HG03565 (cell line): ENCODE results near the gene MACROD2.

Source experiments
- ATAC-seq: cut with Tn5 transposase; IDR thresholded peaks from one replicate; pipeline ENCODE4 v1.9.1; 2021; ENCODE audit warnings: mild to moderate bottlenecking, moderate library complexity; ENCODE audit not compliant: unreplicated experiment

The MACROD2 gene

GRCh38 chr20:14510341-14510740 is 515.0 kb downstream of the MACROD2 start:
- ATAC-seq, result no peak

- no peak for ATAC-seq
These were observed 517.5 kb downstream of the MACROD2 start for GRCh38 chr20:14512839-14513238.

GRCh38 chr20:14518648-14519047 is 523.3 kb downstream of the MACROD2 start:
- ATAC-seq, result no peak

GRCh38 chr20:14521016-14521415 is 525.7 kb downstream of the MACROD2 start:
- no peak for ATAC-seq

- no peak for ATAC-seq
These were observed 526.1 kb downstream of the MACROD2 start for GRCh38 chr20:14521436-14521835.

- no peak for ATAC-seq
These were observed 527.3 kb downstream of the MACROD2 start for GRCh38 chr20:14522595-14522994.

GRCh38 chr20:14523090-14523489 is 527.8 kb downstream of the MACROD2 start:
- ATAC-seq, result no peak

GRCh38 chr20:14525426-14525825 is 530.1 kb downstream of the MACROD2 start:
- no peak for ATAC-seq

GRCh38 chr20:14526891-14527290 is 531.6 kb downstream of the MACROD2 start:
- no peak for ATAC-seq

GRCh38 chr20:14531786-14532185 is 536.5 kb downstream of the MACROD2 start:
- no peak for ATAC-seq

- ATAC-seq, result no peak
These were observed 541.4 kb downstream of the MACROD2 start for GRCh38 chr20:14536738-14537137.

- ATAC-seq, result peak; percentile 96
These were observed 543.1 kb downstream of the MACROD2 start for GRCh38 chr20:14538433-14538832.

- ATAC-seq, result no peak
These were observed 547.7 kb downstream of the MACROD2 start for GRCh38 chr20:14543040-14543439.

GRCh38 chr20:14544688-14545087 is 549.4 kb downstream of the MACROD2 start:
- no peak for ATAC-seq

- no peak for ATAC-seq
These were observed 555.3 kb downstream of the MACROD2 start for GRCh38 chr20:14550655-14551054.

GRCh38 chr20:14553774-14554534 is 558.6 kb downstream of the MACROD2 start:
- no peak for ATAC-seq

GRCh38 chr20:14555676-14556075 is 560.4 kb downstream of the MACROD2 start:
- ATAC-seq, result no peak

- no peak for ATAC-seq
These were observed 560.9 kb downstream of the MACROD2 start for GRCh38 chr20:14556206-14556605.

- no peak for ATAC-seq
These were observed 564.3 kb downstream of the MACROD2 start for GRCh38 chr20:14559612-14560011.

- ATAC-seq, result no peak
These were observed 566.5 kb downstream of the MACROD2 start for GRCh38 chr20:14561741-14562221.

GRCh38 chr20:14562981-14563380 is 567.7 kb downstream of the MACROD2 start:
- no peak for ATAC-seq

GRCh38 chr20:14566505-14566904 is 571.2 kb downstream of the MACROD2 start:
- no peak for ATAC-seq

- no peak for ATAC-seq
These were observed 572.9 kb downstream of the MACROD2 start for GRCh38 chr20:14568225-14568624.
